HTERT RPE-1 (cell line): Measurements from ENCODE around the gene BTBD7.

ENCODE experiments used
- in situ Hi-C: fragments of 300-500 bp; cut with MboI; formaldehyde crosslinking; loops from 4 replicates; pipeline ENCODE4 v1.14.3; 2020; ENCODE audit warnings: low sequenced_read_pairs

The BTBD7 gene

GRCh38 chr14:93303659-93304058 is 29.2 kb downstream of the BTBD7 start:
- in situ Hi-C loops: no loop called here

GRCh38 chr14:93302688-93303581 is 29.9 kb downstream of the BTBD7 start:
- in situ Hi-C loops: no loop called here

- in situ Hi-C loops: no loop called here
Measured at GRCh38 chr14:93301821-93302447, 30.9 kb downstream of the BTBD7 start.

- in situ Hi-C loops: no loop called here
Measured at GRCh38 chr14:93299866-93300265, 33.0 kb downstream of the BTBD7 start.

- in situ Hi-C loops: no loop called here
Measured at GRCh38 chr14:93299416-93299815, 33.4 kb downstream of the BTBD7 start.

- in situ Hi-C loops: no loop called here
Measured at GRCh38 chr14:93295541-93296220, 37.2 kb downstream of the BTBD7 start.

GRCh38 chr14:93286212-93286890 is 46.5 kb downstream of the BTBD7 start:
- in situ Hi-C loops: no loop called here

GRCh38 chr14:93285044-93285443 is 47.8 kb downstream of the BTBD7 start:
- in situ Hi-C loops: no loop called here

- in situ Hi-C loops: no loop called here
Measured at GRCh38 chr14:93281937-93282336, 50.9 kb downstream of the BTBD7 start.

GRCh38 chr14:93280743-93281142 is 52.1 kb downstream of the BTBD7 start:
- in situ Hi-C loops: no loop called here

- in situ Hi-C loops: no loop called here
Measured at GRCh38 chr14:93276031-93276716, 56.7 kb downstream of the BTBD7 start.

- in situ Hi-C loops: no loop called here
Measured at GRCh38 chr14:93274055-93274806, 58.6 kb downstream of the BTBD7 start.

- in situ Hi-C loops: no loop called here
Measured at GRCh38 chr14:93271111-93271510, 61.7 kb downstream of the BTBD7 start.

GRCh38 chr14:93269341-93270068 is 63.3 kb downstream of the BTBD7 start:
- in situ Hi-C loops: no loop called here

GRCh38 chr14:93268406-93268805 is 64.4 kb downstream of the BTBD7 start:
- in situ Hi-C loops: no loop called here

GRCh38 chr14:93267149-93267711 is 65.6 kb downstream of the BTBD7 start:
- in situ Hi-C loops: no loop called here

- in situ Hi-C loops: no loop called here
Measured at GRCh38 chr14:93266127-93266526, 66.7 kb downstream of the BTBD7 start.

GRCh38 chr14:93263416-93263815 is 69.4 kb downstream of the BTBD7 start:
- in situ Hi-C loops: no loop called here

- in situ Hi-C loops: no loop called here
Measured at GRCh38 chr14:93262446-93262845, 70.4 kb downstream of the BTBD7 start.
